Hematopoietic multipotent progenitor cell treated with erythropoietin and hydrocortisone succinate and interleukin-3 and kit ligand, for 8 days (in vitro differentiated cells): ENCODE results near the gene ARHGEF28.

Experiments used
- DNase-seq: peaks from one replicate; pipeline ENCODE4 v3.0.0-alpha.2; 2015

The ARHGEF28 gene

DNA sequence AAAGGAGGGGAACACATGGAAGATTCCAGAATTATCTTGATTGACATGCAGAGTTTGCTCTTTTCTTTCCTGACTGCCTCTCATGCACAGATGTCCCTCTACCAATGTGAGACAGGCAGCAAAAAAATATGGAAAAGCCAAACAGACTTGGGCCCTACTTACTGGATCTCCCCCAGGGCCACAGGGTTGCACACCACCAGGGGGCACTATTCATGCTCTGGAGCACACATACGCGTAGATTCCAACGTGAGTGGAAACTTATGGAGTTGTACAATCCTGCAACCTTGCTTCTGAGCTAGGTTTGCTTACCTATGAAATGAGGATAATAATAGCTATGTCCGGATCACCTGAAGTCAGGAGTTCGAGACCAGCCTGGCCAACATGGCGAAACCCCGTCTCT is 319.5 kb downstream of the ARHGEF28 start:
- peak; percentile 10 for DNase-seq

DNA sequence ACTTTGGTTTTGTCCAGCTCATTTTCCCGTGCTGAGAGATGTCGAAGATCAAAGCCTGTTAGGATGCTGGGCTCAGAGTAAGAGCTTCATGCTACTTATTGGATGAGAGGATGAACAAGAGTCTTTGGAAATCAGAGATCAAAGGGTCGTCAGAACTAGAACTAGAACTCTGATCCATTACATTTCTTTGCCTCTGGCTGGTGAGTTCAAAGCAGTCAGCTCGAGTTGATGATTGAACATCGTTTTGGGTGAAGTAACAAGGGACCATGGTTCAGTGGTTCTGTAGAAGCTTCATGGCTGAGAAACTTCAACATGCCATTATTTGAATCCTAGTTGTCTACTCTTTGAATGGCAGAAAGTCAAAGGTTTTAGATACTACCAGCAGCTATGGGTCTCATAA is 320.3 kb downstream of the ARHGEF28 start:
- DNase-seq: no peak

- no peak for DNase-seq
Measured at GRCh38 chr5:73946919-73947602, 321.1 kb downstream of the ARHGEF28 start.

GRCh38 chr5:73947906-73948640 is 322.1 kb downstream of the ARHGEF28 start:
- no peak for DNase-seq

DNA sequence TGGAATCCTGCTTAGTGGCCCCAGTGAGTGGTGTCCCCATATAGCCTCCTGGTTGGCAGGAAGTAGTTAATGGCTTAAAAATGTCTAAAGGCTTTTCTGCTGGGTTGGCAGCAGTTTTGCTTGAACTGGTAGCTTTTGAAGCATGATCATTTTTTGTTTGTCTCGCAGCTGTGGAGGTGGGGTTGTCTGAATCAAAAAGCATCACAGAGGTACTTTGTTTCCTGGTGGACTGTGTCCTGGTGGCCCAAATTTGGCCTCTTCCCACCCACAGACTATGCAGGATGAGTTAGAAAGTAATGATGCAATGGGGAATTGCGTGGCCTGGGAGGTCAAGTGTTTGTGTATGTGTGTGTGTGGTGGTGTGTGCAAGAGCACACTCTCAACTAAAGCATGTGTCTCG is 322.7 kb downstream of the ARHGEF28 start:
- no peak for DNase-seq

- DNase-seq: no peak
Measured at GRCh38 chr5:73950441-73950873, 324.5 kb downstream of the ARHGEF28 start.

DNA sequence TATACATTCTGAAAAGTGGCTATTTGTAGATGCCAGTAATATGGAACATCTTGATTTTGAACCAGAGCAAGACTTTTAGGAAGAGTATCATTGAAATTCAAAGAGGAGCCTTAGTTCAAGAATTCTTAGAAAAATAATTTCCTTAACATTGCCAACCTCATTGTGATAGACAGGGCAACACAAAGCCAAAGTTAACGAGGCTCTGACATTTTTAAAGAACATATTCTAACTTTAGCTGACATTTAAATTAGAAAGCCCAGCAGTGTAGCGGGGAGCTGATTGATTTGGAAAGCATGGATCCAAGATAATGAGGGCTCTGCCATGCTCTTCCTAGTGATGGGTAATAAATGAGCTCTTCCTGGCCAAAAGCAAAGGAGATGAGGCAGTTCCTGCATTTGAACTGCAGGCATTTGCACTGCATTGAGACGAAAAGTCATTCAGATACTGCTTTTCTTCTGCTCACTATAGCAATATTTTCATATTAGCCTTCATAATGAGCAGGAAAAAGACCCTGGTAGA is 325.0 kb downstream of the ARHGEF28 start:
- no peak for DNase-seq

DNA sequence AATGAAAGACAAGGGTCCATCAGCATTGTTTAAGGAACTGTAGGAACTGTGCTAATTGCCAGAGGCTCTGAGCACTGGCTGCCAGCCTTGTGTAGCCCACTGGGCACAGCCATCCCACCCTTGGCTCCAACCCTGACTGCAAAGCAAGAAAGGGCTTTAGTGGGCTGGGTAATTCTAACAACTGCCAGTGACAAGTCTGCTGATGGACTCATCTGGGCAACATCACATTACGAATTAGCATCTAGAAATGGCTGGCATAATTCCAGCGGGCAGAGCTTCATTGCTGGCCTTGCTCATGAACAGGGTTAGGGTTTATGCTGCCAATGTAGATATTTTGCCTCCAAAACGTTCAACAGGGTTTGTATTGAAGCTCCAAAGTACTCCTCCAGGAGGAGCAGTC is 326.9 kb downstream of the ARHGEF28 start:
- DNase-seq: no peak

DNA sequence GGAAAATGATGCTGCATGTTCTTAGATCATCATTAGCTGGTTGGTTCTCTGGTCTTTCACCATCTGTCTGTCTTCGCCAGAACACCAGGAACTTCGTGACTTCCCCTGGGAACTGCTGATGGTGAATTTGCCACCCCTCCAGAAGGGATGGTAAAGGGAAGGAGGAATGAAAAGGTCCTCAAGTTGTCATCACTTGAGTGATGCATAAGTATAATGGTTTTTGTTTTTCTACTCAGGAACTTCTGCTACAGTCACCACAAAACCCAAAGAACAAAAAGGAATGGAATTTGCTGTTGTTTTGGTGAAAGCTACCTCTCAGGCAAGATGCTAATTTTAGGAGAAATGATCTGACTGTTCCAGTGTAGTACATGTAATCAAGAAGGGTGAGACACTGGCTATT is 328.4 kb downstream of the ARHGEF28 start:
- DNase-seq: no peak

GRCh38 chr5:73955271-73955846 is 329.4 kb downstream of the ARHGEF28 start:
- DNase-seq: no peak

DNA sequence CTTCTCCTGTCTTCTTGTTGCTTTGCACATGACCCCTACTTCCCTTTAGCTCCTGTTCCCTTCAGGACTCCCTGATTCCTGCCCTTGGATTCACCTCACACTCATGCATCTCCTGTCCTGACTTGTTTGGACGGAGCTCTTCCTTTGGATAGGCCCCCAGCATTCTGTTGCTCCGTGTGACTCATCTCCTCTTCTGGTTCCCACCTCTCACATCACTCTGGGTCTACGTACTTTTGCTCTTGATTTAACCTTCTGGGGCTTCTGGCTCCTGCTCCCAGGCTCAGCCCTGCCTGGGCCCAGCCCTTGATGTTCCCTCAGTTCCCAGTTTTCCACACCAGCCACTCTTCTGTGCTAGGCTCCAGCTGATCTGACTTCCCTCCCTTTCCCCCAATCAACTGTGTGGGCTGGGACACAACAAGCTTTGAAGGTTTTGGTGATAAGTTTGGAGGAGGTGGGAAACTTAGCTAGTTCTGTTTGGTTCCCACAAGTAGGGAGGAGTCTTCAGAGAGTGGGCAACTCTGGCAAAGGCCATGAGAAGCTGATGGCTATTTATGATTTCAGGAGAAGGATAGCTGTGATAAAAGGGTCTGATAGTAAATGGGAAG is 331.5 kb downstream of the ARHGEF28 start:
- no peak for DNase-seq

DNA sequence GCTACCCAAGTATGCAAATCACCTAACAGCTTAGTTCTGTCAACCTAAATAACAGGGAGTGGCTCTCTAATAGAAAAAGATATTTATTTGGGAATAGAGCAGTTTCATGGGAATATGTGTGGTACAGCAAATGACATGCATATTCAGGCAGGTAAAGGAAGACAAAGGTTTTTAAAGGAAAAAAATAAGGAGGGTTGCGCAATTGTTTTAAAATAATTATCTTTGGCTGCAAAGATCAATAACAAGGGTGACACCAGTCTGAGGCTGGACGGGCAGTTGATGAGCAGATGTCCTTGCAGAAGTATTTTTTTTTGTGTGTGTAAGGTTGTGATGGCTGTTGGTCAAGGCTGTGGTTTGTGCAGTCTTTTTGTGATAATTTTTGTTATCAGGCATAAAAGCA is 332.0 kb downstream of the ARHGEF28 start:
- DNase-seq: no peak

DNA sequence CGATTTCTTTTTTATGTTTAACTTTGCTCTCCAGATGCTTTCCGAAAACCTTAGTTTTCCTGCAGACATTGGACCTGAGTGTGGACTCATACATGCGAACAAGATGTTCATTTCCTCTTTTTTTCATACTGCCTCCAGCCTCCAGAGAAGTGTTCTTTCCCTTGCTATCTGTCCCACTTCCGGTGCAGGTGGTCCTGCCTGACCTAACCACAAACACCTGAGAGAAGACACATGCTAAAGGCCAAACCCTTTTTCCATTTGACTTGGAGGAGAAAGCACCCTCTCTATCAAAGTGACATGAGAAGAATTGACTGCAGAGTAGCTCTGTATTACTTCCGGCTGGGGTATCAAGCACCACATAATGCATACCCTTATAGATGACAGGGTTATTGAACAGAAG is 334.0 kb downstream of the ARHGEF28 start:
- DNase-seq: no peak

- no peak for DNase-seq
Measured at GRCh38 chr5:73960426-73960825, 334.4 kb downstream of the ARHGEF28 start.

DNA sequence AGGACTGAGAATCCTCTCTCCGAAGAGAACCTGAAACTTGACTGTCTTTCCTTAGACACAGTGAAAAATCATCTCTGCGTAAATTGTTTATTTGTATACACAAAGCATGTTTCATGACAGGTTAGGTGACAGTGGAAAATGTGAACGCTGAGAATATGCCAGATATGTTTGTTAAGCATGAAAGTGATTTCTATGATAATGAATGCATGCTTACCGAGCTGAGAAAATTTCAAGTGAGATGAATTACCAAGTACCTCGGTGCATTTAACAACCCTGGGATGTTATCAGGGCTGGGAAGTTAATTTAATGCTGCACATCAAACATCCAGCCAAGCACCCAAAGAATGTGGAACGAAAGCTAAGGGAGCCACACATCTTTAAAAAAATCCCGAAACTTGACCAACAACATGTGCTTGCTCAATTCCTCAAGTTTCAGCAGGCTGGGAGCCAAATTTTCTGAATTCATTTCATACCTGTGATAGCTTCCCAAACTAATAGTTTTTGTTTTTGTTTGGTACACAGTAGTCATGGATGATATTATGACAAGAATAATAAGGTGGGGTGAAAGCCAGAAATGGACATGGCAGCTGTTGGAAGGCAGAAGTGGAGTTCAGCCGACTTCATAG is 336.9 kb downstream of the ARHGEF28 start:
- DNase-seq: no peak

GRCh38 chr5:73964352-73964865 is 338.4 kb downstream of the ARHGEF28 start:
- DNase-seq: no peak

GRCh38 chr5:73966451-73966850 is 340.5 kb downstream of the ARHGEF28 start:
- no peak for DNase-seq

GRCh38 chr5:73967347-73967746 is 341.4 kb downstream of the ARHGEF28 start:
- DNase-seq: no peak

GRCh38 chr5:73968246-73968645 is 342.2 kb downstream of the ARHGEF28 start:
- DNase-seq: no peak

DNA sequence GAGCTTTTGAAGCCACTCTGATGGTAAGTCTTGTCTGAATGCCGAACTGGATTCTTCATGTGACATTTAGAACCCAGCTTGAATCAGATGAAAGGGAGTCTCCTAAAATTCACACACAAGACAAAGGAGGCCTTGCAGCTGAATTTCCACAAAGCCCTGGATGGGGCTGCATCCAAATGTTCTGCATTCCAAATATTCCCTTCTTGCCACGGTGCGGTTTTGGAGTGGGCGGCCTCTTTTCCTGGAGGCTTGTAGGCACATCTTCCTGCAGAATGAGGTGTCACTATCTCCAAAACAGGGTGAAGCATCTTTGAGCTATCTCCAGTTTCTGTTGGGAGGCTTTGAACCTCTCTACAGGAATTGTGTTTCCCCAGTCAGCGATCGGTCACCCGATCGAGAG is 342.7 kb downstream of the ARHGEF28 start:
- no peak for DNase-seq

DNA sequence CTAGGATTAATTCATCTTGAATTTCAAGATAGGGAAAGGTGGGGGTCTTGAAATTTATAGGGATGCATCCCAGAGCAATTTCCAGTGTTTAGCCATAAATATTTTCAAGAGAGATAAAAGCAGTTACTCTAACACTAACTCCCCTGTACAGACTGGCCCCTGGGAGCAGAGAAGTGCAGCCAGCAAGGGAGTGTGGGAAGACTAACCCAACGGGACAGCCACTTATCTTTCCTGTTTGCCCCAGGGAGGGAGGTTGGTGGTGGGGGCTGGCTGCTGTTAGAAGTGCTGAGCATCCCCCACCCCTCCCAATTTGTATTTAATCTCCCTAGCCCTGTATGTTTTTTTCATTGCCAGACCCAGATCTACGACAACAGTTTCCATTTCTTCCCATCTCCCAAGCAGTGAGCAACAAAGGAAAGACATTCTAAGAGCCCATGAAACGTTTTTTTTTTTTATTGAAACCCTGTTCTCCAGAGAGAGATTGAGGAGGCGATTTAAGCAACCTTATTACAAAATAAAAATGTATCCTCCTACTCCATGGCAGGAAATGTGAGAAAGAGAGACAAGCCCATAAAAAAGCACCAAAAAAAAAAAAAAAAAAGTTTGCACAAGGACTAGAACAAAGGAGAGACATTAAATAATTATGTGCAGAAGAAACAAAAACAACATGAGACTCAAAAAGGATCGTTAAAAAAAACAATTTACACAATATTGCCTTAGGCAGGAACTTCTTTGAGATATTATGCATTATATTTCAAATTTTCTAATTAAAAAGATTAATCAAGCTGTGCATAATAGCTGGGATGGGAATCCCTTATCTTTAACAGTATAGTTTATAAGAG is 343.4 kb downstream of the ARHGEF28 start:
- DNase-seq: no peak

- DNase-seq: no peak
Measured at GRCh38 chr5:73971326-73971725, 345.3 kb downstream of the ARHGEF28 start.
